GM21390 (cell line): Measurements from ENCODE around the gene RABL6.
"Not testable (repeated sequence)": the region's sequence is repeated elsewhere in the genome, so short reads cannot be mapped to it uniquely, and the experiment has no call there.

Experiments used
- ATAC-seq: cut with Tn5 transposase; IDR thresholded peaks from one replicate; pipeline ENCODE4 v1.9.1; 2021; ENCODE audit not compliant: unreplicated experiment

The RABL6 gene

DNA sequence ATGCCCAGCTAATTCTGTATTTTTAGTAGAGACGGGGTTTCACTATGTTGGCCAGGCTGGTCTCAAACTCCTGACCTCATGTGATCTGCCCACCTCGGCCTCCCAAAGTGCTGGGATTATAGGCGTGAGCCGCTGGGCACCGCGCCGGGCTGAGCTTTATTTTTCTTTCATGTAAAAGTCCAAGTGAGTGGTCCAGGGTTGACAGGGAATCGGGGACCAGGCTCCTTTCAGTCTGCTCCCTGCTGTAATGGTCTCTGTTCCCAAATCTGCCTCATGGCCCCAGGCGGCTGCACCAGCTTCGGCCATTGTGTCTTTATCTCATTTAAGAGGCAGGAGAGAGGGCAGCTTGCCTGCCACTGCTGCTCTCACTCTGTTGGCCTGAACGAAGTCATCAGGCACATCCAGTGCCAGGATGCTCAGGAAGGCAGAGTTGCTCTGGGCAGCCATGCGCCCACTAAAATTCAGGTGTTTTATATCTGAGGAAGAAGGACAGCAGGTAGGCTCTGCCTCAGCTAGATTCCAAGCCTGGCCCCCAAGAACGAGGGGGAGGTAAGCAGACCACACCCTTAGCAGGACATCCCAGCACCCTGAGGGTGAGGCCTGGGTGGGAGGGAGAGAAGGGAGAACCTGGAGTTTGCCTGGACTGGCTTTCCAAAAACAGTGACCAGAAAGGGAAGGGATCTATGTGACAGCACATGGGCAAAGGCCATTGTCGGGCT lies 13.3 kb upstream of the RABL6 start:
- ATAC-seq = no peak

DNA sequence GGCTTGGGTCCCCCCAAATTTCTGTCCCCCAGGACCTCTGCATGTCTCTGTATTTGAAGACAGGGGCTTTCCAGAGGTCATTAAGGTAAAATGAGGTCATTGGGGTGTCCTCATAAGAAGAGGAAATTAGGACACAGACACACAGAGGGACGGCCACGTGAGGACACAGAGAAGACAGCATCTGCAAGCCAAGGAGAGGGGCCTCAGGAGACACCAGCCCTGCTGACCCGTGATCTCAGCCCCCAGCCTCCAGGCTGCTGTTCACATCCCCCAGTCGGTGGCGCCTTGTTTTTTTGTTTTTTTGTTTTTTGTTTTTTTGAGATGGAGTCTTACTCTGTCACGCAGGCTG lies 12.8 kb upstream of the RABL6 start:
- no peak for ATAC-seq

DNA sequence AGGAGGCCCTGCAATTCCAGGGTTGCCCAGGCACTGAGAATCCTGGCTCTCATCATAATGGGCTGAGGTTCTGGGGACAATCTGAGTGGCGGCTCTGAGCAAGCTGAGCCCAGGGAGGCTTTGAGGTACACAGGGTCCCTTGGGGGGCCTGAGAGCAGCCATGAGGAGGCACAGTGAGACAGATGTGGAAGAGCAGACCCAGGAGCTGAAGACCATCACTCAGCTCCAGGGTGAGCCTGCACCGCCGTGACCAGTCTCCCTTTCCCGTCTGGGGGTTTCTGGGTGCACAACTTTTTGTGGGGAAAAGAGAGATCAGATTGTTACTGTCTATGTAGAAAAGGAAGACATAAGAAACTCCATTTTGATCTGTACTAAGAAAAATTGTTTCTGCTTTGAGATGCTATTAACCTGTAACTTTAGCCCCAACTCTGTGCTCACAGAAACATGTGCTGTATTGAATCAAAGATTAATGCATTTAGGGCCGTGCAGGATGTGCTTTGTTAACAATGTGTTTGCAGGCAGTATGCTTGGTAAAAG lies 11.4 kb upstream of the RABL6 start, which contains the start of gene CCDC183:
Gene CCDC183, plus strand, starts transcription at position 101 of the 537 bp plus-strand sequence. Its CDS starts 60 bp downstream, at position 161.
- ATAC-seq = no peak

DNA sequence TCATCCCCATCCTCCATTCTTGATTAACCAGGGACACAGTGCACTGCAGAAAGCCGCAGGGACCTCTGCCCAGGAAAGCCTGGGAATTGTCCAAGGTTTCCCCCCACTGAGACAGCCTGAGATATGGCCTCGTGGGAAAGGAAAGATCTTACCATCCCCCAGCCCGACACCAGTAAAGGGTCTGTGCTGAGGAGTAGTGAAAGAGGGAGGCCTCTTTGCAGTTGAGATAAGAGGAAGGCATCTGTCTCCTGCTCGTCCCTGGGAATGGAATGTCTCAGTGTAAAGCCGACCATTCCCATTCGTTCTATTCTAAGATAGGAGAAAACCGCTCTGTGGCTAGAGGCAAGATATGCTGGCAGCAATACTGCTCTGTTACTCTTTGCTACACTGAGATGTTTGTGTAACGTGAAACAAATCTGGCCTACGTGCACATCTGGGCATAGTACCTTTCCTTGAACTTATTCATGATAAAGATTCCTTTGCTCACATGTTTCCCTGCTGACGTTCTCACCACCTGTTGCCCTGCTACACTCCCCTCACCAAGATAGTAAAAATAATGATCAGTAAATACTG lies 10.9 kb upstream of the RABL6 start:
- ATAC-seq = not testable (repeated sequence)

DNA sequence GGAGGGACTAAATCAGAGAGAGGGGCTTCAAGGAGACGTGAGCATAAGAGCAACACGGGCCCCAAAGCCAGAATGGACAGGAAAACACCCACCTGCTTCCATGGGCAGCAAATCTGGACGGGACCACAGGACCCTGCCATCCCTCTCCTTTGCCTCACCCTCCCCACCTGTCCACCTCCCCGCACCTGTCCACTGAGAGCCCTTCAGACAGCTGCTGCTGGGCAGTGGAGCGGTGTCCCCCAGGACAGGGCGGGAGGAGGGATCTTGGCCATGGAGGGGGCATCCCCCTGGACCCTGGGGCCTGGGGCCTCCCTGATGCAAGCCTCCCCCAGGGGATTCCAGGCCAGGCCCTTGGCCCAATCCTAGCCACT lies 9.1 kb upstream of the RABL6 start:
- ATAC-seq = no peak

DNA sequence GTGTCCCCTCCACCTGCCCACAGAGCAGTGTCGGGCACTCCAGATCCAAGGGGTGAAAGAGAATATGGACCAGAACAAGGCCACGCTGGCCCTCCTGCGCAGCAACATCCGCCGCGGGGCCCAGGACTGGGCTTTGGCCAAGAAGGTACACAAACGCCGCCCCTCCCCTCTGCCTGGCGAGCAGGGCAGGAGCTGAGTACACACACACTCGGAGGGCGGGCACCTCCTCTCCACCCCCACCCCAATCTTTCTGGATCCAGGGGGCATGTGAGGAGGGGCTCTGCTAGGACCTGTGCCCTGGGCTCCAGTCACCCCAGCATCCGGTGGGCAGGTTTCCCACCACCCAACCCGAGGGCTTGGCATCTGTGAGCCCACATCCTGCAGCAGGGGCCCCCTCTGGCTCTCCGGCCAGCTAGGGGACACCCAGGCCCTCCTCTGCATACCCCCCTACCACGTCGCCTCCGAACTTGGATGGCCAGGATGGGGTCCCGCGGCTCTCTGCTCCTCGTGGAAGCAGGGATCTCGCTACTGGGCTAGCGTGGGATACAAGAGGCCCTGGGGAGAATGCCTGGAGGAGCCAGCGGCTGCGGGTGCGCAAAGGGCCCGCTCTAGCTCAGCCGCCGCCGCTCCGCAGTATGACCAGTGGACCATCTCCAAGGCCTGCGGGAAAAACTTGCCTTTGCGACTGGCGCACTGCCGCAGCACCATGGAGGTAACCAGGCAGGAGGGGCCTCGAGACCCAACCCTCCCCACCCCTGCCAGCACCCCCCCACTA lies 8.5 kb upstream of the RABL6 start:
- ATAC-seq = no peak

DNA sequence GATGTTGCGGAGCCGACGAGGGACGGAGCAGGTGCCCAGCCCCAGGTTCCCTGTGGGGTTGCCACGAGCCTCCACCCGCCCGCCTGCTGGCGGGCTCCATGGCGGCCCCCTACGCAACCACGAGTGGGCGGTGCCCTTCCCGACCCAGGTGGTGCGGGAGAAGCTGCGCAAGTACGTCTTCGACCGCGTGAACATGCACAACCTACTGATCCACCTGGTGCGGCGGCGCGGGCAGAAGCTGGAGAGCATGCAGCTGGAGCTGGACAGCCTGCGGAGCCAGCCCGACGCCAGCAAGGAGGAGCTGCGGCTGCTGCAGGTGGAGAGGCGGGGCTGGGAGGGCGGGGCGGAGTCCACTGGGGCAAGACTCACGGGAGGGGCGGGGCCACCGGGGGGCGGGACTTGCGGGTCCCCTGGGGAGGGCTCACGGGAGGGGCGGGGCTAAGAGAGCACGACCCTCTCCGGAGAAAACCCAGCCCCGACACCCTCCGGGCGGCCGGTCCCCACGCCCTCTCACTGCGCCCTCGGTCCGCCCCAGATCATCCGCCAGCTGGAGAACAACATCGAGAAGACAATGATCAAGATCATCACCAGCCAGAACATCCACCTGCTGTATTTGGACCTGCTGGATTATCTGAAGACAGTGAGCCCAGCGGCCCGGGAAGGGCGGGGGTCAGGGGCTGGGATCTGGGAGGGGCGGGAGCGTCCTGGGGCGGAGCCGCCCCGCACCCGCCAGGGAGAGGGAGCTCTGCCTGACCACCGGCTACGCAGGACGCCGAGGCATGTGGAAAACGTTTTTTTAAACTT lies 7.7 kb upstream of the RABL6 start:
- no peak for ATAC-seq

DNA sequence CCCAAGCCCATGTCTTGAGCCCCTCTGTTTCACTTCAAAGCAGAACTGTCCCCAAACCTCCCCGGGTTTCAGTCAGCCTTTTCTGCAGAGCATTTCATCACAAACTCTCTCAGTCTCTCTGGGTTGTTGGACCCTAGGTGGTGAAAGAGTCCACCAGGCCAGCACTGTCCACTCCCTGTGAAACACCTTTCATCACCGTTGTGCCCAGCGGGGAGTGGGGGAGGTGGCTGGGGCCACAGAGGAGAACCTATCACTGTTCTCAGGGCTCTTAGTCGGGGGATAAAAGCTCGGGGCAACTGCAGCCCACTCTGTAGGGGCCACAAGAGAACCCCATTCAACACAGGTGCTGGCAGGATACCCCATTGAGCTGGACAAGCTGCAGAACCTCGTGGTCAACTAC lies 5.4 kb upstream of the RABL6 start:
- no peak for ATAC-seq

DNA sequence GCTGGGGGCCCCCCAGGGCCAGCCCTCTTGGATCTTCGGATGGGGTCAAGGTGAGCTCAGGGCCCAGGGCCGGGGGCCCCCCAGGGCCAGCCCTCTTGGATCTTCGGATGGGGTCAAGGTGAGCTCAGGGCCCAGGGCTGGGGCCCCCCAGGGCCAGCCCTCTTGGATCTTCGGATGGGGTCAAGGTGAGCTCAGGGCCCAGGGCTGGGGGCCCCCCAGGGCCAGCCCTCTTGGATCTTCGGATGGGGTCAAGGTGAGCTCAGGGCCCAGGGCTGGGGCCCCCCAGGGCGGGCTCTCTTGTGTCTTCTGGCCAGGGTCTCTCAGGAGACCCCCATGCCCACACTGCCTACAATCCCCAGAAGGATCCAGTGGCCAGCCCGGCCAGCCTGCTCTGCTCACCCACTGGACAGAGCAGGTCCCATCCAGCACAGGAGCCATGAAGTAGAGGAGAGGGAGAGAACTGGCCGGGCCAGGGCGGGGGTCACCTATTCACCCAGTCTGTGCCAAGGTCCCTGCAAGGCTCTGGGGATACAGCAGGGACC lies 4.7 kb upstream of the RABL6 start:
- ATAC-seq = not testable (repeated sequence)

DNA sequence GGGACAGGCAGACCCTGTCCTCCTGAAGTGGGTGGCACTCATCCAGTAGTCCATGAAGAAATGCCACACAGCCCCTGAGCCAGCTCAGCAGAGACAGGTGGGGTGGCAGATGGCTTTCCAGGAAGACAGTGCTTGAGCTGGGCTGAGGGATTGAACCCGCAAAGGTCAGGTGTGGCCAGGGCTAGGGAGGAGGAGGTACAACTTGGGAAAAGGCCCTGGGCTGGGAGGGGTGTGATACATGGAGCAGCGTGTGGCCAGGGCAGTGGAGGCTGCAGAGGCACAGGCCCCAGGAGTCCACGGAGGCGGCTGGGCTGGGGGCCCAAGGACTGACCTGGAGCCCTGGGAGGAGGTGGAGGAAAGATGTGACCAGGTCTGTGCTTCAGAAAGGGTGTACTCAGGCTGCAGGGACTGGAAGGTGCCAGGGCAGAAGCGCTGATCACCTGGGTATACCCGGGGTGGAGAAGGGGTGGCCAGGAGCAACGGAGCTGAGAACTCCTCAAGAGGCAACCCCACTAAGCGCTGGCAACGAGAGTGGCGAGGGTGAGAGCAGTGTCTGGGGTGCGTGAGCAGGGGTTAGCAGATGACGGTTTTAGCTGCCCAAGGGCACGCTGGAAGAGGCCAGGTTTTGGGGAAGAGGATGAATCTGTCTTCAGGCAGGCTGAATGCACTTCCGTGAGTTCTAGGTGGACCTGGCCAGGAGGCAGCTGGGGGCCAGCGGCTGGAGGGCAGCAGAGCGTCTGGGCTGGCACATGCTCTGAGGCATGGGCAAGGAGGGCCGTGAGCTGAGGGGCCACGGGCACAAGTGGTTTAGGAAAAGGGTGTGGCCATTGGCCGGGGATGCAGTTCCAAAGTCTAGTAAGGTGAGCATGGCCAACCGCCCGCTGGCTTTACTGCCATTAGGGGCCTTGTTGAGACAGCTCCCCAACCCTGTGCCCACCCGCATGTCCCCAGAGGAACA lies 3.9 kb upstream of the RABL6 start:
- ATAC-seq = no peak

DNA sequence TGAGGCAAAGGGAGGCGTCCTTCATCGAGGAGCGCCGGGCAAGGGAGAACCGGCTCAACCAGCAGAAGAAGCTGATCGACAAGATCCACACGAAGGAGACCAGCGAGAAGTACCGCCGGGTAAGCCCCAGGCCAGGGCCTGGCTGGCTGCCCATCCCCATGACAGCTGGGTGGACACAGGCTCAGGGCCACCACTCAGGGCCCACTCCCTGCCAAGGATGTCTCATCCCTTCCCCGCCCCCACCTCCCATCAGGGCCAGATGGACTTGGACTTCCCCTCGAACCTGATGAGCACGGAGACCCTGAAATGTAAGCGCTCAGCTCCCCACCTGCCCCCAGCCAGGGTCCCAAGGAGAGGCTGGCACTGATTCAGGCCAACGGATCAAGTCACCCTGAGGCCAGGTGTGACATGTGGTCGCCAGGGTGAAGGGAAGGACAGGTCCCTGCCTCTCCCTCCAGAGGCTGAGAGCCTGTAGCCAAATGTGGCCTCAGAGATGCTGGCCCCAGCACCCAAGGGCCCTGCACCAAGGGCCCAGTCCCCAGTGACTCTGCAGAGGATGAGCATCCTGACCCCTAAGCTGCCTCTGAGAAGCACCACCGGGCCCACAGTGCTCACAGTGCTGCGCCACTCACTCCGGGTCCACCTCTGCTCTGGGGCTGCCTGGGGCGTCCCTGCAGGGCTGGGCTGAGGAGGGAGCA lies 3.1 kb upstream of the RABL6 start:
- ATAC-seq = no peak

DNA sequence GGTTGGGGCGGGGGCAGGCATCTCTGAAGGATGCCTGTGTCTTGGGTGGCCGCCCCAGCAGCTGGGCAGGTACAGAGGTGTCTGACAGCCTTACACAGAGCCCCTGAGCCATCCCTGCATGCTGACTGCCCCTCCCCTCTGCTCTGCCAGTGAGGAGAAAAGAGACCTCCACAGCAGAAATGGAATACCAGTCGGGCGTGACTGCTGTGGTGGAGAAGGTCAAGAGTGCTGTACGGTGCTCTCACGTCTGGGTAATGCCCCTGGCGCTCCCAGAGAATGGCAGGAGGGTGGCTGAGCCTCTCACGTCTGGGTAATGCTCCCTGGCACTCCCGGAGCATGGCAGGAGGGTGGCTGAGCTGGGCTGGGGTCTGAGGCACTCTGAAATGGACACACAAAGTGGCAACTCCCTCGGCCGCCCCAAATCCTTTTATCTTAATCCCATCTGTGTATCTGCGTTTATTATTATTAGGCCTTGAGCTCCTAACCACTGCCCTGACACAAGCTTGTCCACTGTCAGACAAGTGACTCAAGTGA lies 2.5 kb upstream of the RABL6 start:
- no peak for ATAC-seq

DNA sequence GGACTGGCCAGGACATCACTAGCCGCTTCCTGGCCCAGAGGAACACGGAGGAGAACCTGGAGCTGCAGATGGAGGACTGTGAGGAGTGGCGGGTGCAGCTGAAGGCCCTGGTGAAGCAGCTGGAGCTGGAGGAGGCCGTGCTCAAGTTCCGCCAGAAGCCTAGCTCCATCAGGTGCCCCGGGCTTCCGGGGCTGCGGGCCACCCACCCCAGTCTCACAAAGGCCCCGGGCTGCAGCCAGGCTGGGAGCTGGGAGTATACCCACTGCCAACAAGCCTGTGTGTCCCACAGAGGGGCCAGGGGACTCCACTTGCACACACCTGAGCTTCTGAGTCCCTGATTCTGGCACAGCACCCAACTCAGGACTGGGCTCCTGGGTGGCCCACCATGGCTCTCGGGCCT lies 1.7 kb upstream of the RABL6 start:
- no peak for ATAC-seq

DNA sequence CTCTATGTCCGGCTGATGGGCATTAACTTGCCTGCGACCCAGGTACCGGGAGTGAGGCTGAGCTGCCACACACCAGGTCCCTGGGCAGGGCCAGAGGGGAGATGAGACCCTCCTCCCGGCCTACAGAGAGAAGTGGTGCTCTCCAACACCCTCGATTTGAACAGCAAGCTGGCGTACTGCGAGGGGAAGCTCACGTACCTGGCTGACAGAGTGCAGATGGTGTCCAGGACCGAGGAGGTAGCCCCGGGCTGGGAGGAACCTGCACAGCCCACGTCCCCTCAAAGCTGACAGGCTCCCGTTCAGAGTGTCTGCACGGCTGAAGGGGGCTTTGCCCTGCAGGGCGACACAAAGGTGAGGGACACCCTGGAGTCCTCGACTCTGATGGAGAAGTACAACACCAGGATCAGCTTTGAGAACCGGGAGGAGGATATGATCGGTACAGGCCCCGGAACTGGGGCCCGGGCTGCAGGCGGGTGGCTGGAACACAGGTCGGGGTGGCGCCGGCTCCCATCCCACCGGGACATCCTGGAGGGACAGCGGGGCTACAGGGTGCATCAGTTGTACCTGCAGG lies 1.0 kb upstream of the RABL6 start:
- no peak for ATAC-seq

DNA sequence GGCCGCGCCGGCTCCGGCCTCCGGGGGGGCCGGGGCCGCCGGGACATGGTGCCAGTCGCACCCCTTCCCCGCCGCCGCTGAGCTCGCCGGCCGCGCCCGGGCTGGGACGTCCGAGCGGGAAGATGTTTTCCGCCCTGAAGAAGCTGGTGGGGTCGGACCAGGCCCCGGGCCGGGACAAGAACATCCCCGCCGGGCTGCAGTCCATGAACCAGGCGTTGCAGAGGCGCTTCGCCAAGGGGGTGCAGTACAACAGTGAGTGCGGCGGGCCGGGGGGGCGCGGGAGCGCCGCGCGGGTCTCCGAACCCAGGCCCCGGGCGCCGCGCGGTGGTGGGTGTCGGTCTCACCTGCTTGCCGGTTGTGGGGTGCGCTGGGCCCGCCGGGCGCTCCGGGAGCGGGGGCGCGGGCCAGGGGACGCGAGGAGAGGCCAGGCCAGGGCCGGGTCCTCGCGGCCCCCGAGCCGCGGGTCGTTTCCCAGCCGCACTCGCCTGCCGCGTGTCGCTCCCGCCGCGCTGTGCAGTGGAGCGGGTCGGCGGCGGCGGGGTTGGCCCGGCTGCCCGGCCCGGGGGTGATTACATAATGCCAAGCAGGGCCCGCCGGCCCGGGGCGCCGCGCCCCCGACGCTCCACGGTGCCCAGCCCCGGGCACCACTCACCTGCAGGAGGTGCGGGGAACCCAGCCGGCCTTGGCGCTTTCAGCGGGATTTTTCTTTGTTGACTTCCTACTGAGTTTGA lies 492 bp downstream of the RABL6 start:
- ATAC-seq = peak; percentile 30

DNA sequence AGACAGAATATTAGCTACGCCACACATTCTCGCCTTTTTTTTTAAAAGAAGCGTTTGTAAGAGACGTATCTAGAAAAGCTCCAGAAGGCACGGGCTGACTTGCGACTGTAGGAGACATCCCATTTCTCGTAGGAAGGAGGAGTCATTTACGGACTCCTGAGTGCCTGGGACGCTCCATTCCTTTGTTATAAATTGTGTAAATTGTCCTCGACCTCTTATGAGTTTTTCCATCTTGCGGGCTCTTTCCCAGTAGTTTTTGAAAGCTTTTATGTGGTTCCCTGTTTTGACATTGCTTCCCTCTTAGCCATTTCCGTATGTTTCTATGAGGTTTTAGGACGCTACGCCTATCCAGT lies 1.0 kb downstream of the RABL6 start:
- no peak for ATAC-seq

DNA sequence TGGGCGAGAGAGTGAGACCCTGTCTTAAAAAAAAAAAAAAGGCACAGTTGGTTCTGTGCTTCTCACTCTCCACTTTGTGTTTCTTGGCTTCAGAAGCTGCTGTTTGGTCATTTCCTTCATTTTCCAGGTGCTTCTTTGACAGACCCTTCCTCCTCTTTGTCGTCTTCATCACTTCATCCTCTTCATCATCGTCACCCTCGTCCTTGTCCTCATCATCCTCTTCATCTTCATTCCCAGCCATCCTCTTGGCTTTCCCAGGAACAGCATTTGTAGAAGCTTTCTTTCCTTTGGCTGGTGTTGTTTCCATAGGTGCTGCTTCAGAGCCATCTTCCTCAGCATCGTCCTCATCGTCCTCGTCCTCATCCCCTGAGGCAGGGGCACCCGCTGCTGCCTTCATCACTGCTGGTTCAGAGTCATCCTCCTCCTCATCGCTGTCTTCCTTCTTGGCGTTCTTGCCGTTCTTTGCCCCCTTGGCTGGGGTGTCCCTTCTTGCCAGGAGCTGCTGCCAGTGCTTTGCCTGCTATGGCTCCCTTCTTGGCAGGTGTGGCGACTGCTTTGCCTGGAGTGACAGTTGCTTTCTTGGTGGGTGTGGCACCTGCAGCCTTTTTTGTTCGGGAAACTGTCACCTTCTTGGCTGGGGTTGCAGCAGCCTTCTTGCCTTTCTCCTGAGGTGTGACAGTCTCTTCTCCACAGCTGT lies 7.1 kb downstream of the RABL6 start:
- ATAC-seq = no peak

DNA sequence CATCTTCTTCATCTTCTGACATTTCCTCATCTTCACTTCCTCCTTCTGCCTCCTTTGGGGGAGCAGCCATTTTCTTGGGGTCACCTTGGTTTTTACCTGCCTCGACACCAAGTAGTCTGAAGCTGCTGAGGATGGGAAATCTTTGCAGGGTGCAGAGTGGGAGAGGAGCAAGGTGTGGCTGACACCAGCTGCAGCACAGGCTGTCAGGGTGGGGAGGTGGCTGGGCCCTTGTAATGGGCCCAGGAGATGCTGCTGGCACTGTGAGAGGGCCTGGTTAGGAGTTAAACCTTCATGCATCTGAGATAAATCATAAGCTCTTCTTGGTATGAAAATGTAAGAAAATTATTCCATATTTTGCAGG lies 7.7 kb downstream of the RABL6 start:
- ATAC-seq = no peak
